Hematopoietic multipotent progenitor cell treated with erythropoietin and hydrocortisone succinate and interleukin-3 and kit ligand, for 17 days (in vitro differentiated cells): ENCODE measurements around the gene KLHL22.
"Not testable (repeated sequence)": the region's sequence is repeated elsewhere in the genome, so short reads cannot be mapped to it uniquely, and the experiment has no call there.

Experiments
- DNase-seq: peaks from one replicate; pipeline ENCODE4 v3.0.0-alpha.2; 2015; ENCODE audit warnings: low spot score

Gene KLHL22

DNA sequence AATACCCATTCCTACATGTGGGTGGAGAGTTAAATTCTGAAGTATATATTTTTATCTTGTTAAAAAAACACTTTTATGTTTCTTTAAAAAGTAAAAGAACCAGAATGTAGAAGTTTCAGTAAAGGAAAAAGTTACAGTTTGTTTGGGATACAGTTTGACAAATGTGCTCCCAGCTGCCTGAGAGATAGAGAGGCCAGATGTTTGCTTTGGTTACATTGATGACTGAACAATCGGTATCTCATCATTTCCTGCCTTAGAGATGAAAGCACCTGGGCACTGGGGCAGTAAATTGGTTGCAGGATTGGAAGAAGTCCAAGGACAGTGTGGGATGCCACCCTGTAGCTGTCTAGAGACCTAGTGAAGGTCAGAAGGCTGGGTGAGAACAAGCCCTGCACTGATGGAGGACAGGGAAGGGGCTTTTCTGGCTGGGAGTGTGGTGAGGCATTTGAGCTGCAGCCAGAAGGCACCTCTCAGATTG lies 28.4 kb upstream of the KLHL22 start:
- no peak for DNase-seq

DNA sequence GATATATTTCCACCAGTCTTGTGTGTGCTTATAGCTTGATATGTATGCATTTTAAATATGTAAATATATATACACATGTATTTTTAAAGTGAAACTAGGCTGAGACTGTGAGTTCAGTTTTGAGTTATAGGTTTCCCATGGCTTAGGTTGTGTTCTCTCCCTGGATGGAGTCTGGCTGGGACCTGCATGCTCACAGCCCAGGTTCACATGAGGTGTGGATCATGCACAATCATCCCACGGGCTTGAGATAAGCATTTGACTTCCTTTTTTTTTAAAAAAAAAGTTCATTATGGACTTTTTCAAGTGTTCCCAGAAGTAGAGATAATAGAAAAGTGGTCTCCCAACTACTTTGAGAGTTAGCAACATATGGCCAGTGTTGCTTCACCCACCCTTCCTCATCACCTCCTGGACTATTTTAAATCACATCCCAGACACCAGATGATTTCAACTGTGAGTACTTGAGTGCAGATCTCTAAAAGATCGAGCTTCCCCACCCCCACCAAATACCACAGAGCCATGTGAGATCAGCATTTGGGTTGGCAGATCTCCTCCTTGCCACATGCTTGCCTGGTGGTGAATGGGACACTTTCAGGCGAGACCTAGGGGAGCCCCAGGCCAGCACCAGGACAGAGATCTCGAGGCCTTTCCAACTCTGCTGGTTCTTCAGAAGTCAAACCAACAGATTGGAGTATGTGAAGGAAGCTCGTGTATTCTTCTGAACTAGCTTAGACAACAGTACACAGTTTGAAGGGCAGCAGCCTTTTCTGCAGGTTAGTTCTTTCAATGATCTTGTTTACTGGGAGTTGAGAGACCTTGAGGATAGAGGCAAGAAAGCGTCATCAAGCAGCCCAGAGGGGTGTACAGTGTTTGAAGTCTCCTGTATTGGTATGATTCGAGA lies 27.7 kb upstream of the KLHL22 start:
- DNase-seq = no peak

DNA sequence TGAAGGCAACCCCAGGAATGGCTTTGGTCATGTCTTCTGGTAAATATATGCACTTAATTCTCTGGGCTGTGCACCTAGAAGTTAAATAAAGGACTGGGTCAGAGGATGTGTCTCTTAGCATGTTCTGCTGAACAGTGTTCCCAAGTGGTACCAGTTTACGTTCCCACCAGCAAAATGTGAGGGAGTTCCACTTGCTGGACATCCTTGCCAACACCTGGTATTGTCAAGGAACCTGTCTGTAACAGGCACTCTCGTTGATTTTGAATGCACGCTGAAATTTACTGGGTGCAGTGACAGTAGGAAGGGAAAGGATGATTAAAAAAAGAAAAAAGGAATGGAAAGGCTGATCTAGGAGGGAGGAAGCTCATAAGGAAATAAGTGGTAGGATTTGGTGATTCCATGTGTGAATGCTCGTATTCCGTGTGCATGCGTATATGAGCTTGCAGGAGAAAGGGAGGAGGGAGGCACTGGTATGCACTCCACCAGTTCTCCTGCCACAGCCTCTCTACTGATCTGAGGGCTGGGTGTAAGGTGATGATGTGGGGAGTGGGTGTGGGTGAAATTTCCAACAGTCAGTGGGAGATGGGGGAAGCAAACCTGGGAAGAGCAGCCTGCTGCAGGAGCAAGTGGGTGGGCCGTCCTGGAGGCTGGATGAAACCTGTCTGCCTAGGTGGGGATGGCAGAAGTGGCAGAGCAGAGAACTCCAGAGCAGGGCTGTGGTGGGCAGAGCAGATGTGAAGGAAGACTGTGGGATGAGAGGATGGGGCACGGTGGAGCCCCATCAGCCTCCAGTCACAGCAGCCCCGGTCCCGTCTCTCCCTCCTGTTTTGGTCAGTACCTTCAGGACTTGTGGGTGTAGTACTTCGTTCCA lies 26.8 kb upstream of the KLHL22 start:
- DNase-seq = no peak

DNA sequence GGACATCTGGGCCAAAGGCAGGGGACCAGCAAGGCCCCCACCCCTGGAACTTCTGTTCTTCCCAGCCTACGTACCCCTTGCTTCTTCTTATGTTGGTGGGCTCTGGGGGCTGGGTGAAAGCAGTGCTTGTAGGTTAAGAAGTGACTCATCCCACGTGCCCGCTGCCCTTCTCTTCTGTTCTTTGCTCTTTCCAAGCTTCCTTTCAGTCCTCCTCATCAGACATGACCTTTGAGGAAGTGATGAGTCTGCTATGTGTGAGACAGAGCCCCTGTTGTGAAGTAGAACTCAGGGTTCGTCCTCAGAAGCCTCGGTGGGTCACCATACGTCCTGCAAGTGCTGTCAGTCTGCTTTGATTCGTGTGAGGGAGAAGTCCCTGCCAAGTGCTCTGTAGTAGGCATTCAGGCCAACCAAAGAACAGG lies 24.5 kb upstream of the KLHL22 start:
- no peak for DNase-seq

DNA sequence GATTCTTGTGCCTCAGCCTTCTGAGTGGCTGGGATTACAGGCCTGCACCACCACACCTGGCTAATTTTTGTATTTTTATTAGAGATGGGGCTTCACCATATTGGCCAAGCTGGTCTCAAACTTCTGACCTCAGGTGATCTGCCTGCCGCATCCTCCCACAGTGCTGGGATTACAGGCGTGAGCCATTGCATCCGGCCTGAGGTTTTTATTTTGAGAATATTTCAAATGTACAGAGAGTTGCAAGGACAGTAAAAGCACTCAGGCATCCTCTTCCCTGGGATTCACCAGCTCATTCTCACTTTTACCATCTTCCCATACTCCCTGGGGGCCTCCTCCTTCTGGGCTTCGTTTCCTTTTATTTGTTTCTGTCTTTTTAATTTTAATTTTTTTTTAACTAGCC lies 24.0 kb upstream of the KLHL22 start:
- no peak for DNase-seq

DNA sequence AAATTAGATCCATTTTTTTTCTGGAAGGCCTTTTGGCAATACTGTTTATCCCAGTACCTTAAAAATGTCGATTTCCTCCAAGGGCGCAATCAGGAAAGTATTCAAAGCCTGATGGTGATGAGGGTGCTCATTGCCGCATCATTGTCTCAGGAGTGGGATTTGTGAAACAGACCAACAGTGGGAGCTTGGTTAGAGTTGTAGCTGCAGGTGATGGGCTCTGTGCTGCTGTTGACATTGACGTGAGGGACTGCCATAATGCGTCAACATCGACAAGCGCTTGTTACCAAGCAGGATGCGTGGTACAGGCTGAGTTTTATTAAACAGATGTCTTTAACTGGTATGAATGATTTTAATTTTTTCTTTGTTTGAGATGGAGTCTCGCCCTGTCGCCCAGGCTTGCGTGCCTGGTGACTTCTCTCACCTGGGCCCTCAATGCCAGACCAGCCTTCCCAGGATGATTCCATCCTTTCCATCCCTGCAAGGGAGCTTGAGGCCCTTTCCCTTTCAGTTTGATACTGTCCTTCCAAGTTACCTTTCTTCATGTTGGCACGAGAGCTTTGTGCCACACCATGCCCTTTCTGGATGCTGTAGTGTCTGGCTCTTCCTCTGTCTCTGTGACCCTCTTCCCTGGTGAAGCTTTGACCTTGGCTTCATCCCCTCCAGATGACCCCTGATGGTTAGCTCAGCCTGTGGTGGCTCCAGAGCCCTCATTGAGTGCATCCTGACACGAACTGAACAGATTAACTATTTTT lies 22.4 kb upstream of the KLHL22 start:
- no peak for DNase-seq

DNA sequence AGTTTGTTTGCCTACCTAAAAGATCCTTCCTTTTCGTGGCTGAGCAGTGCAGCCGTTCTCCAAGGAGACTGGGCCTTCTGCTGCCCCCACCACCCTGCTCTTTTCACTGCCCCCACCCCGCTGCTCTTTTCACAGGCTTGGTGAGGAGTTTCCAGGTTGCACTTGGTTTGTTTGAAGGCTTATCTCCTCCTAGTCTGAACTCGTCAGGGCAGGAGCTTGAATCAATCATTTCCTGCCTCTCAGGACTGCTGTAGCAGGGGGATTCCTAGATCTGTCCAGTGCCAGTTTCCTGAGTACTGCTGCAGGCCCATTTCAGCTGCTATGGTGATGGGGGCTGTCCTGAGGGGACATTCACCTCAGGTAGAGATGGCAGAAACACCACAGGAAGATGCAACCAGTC lies 21.8 kb upstream of the KLHL22 start:
- no peak for DNase-seq

DNA sequence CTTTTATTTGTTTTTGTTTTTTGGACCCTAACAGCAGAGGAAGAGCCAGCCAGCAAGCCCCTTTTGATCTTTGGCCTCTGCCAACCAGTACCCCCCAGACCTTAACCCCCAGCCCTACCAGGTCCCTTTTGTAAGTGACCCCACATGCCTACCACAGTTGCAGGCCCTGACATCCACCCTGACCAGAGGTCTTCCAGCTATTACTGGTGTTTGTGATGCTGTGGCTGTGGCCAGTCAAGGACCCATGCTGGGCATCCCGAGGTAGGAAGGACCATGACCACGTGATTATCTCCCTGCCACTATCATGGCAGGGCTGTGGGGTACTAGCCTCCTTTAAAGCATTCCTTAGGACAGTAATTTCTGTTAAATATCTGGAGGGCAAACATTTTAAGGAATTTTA lies 20.8 kb upstream of the KLHL22 start:
- no peak for DNase-seq

DNA sequence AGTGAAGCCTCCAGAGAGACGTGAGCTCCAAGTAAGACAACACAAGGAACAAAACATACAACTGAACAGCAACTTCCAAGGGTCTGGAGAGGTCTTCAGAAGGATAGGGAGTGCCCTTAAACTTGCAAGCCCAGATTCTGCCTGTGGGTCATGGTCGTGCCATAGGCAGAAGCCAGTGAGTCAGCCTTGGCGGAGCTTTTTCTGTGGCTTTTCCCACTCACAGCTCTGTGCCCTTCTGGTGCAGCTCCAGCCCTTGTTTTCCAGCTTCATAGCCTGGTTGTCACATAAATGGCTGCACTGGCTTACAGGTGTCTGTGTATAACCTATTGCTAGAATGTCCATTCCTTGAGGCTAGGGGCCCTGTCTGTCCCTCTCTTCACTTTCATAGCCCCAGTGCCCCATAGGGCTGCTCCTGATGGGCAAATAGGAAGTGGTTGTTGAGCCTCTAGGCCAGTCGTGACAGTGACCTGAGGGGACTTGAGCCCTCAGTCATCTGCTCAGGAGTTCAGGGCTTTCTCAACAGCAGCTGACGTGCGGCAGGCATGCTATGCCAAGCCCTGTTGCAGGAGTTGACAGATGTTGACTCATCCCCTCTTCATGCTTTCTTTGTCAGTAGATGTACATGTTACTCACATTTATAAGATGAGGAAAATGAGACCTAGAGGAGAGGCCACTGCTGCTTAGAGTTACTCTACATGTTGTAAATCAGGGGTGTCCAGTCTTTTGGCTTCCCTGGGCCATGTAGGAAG lies 19.2 kb upstream of the KLHL22 start:
- no peak for DNase-seq

DNA sequence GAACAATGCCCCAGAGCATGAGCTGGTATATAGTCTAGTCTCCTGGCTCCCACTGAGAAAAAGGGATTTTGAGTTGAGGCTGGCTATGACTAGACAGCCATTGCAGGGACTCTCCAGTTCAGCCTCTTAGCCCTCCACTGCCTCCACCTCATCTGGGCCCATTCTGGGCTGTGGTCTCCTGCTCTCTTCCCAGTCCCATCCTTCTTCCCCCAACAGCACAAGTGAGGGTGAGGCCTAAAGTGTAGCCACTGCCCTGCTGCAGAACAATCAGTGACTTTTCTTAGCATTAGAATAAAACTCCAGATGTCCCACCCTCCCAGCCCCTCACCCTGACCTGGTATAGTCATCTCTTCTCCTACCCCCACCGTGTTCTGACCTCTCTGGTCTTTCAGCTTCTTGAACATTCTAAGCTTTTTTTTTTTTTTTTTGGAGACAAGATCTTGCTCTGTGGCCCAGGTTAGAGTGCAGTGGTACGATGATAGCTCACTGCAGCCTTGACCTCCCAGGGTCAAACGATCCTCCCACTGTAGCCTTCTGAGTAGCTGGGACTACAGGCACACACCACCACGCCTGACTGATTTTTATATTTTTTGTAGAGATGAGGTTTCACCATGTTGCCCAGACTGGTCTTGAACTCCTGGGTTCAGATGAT lies 16.1 kb upstream of the KLHL22 start:
- DNase-seq = no peak

DNA sequence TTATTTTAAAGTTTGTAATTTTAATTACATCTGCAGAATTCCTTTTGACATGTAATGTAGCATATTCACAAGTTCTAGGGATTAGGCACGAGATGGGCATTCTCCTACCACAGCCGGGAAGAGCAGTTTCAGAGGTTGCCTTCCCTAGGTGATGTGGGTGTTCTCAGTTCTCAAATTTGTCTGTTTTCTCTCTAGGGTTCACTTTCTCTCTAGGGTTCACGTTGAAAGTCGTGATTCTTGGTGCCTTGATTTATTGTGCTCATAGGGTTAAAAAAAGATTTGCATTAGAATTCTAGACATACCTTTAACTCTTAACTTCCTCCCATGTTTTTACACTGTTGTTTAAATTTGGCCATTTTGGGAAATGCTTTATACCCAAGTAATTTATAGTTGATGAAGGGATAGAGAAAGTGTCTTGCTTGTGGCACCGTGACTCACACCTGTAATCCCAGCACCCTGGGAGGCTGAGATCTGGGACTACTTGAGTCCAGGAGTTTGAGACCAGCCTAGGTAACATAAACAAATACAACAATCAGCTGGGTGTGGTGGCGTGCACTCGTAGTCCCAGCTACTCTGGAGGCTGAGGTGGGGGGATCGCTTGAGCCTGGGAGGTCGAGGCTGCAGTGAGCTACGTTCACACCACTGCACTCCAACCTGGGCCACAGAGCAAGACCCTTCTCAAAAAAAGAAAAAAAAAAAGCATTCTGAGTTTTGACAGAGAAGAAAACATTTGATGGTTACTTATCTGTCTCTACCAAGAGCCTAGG lies 15.4 kb upstream of the KLHL22 start:
- no peak for DNase-seq

DNA sequence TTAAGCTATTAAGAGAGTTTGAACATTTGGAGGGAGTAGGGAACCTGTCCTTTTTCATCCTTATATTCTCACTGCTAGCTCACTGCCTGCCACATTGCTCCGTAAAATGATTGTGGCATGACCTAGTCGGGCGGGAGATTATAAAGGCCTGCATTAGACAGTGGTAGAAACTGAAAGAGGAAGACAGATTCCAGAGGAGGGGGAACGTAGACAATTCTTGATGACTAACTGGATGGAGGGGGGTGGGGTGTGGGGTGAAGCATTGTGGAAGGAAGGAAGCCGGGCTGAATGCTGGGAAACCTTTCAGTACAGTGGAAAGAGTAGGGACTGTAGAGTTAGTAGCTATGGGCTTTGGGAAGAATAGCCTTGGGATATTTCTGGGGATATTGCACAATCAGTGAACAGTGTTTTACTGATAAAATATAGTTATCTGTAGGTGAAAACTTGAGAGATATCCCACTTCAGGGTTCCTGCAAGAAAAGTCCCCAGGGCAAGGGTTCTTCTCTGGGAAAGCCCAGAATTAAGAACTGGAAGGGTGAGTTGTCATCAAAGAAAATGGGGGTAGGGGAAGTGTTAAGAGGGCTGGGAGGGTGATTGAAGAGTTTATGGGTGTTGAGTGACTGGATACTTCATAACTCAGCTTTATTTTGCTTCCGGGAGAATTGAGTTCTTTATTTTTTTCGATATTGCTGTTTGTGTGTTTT lies 13.9 kb upstream of the KLHL22 start:
- no peak for DNase-seq

DNA sequence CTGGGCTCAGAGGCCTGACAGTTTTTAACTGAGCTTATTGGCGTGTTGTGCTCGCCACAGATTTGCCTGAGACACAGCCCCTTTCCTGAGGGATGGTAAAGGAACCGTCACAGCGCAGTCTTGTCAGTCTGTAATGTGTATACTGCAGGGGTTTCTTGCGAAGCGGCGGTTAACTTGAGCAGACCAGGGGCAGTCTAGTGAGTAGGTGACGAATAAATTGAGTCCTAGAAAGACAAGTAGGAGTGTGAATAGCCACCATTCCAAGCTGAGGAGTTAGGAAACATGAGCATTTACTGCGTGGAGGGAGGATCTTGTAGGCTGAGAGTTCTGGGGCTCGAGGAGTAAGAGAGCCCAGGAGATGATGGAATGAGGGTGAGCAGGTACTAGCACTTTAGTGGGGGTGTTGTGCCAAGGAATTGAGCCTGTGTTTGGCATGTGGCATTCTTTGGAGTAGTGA lies 13.2 kb upstream of the KLHL22 start:
- no peak for DNase-seq

DNA sequence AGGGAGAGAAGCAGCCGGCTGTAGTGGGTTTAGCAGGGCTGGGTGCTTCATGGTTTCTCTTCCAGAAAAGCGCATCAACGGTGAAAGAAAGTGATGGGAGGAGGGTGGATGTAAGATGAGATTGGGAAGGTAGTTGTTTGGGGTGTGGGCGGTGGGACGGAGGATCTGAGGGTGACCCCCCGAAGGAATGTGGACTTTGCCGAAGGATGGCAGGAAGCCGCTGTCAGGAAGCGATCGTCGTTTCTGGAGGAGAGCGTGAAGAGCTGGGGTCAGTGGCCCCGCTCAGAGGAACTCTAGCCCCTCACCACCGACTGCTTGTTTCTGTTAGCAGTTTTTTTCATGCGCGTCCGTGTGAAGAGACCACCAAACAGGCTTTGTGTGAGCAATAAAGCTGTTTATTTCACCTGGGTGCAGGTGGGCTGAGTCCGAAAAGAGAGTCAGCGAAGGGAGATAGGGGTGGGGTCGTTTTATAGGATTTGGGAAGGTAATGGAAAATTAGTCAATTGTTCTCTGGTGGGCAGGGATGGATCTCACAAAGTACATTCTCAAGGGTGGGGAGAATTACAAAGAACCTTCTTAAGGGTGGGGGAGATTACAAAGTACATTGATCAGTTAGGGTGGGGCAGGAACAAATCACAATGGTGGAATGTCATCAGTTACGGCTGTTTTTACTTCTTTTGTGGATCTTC lies 12.6 kb upstream of the KLHL22 start:
- DNase-seq = not testable (repeated sequence)

DNA sequence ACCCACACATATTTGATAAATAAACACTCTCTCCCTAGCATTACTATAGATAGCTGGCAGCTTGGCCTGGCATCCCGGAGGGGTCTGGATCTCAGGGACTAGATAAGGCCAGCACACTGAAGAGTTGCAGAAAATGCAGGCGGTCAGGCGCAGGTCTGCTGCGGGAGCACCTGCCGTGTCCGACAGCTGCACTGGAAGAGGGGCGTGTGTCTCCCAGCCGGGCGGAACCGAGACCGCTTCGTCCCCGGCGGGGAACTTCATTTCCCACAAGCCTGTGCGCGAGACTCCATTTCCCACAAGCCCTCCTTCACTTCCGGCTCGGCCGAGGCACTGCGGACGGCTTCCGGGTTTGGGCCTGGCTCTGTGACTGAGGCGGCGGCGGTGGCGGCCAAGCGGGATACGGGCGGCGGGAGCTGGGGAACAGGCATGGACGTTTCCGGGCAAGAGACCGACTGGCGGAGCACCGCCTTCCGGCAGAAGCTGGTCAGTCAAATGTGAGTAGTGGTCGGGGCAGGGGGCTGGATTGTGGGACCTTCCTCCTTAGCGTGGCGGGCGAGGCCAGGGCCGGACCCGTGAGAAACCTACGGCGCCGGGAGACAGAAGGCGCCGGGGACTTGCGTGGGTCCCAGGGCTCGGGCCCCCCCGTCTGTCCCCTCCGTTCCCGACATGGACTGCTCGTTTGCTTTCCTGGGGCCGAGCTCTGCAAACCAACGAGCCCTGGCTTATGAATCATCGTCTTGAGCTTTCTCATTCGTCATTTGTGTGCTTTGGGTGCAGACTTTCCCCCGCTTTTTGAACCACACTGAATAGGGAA lies 11.9 kb upstream of the KLHL22 start, which contains the start of gene MED15:
MED15 (plus strand) TSS at position 358 of the 814 bp plus-strand sequence; CDS start at position 427, 69 bp downstream.
- peak; percentile 90 for DNase-seq

DNA sequence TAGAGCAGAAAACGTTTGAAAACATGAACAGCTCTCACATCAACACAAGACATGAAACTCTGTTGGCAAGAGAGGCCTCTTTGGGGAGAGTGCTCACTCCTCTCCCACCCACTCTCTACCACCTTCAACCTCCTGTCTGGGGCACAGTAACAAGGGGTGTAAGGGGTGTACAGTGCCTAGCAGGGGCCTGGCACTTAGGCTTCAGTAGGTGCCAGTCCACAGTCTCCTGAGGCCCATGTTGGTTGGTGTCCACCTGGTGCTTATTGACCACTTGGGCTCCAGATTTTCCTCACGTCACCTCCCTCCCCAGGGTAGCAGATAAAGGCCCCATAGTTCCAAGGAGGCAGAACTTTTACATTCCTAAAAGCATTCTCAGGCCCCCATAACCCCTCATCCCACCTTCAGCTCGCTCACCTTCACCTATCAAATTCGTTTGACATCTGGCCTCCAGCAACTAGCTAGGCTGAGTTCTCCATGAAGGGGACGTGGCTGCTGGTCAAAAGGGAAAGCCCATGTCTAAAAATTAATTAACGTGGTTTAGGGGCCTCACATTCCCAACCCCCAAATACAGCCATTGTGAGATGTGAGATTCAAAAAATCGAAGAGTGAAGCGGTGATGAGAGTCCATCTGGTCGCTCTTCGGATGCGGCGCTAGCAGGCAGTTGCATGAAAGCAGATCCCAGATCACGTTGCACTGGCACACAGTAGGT lies 11.1 kb upstream of the KLHL22 start:
- no peak for DNase-seq

DNA sequence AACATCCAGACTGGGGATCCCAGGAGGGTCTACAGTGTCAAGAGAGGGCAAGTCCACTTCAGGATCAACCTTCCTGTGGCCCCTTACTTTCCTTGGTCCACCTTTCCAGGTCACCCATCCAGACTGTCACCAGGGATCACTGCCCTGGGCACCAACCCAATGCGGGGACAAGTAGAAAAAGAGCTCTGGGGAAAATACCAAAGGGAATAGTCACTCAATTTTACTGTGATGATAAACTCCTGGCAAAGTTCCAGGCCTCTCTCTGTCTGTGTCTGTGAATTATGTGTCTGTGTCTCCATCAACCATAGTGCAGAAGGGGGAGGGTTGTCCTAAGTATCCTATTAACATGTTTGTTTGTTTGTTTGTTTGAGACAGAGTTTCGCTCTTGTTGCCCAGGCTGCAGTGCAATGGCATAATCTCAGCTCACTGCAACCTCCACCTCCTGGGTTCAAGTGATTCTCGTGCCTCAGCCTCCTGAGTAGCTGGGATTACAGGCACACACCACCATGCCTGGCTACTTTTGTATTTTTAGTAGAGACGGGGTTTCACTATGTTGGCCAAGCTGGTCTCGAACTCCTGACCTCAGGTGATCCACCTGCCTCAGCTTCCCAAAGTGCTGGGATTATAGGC lies 8.8 kb upstream of the KLHL22 start:
- DNase-seq = not testable (repeated sequence)
